GM12878 (cell line): ENCODE measurements around the gene CDC14A. TPM values are rescaled to one million over a fixed set of nuclear protein-coding genes. Genes with fewer than 3 reads are reported as not detected.

Experiments
- ATAC-seq: fragments of 200-7000 bp; cut with Tn5 transposase; 3 replicates; pipeline ENCODE4 v1.9.1; 2020; ENCODE audit warnings: mild to moderate bottlenecking, moderate library complexity
- BruUV-seq: library from RNA; stranded (reverse); fragments of 400-500 nt; replicated peaks from 2 replicates; lab custom pipeline; 2021; lab: Mats Ljungman, UMichigan
- CTCF ChIA-PET: fragments of 300-600 bp; sonication (Branson Sonifier 250); formaldehyde crosslinking; extraction: SDS; loops from one replicate; lab custom pipeline; 2021; ENCODE audit warnings: inconsistent platforms; lab: Yijun Ruan, JAX
- POLR2A ChIA-PET: fragments of 350-600 bp; formaldehyde crosslinking; extraction: SDS; loops from one replicate; lab custom pipeline; 2021; ENCODE audit warnings: inconsistent platforms; lab: Charles Lee
- RAD21 ChIA-PET: fragments of 300-600 bp; sonication (Branson Sonifier 250); formaldehyde crosslinking; loops from one replicate; lab custom pipeline; 2023; ENCODE audit warnings: antibody characterized with exemption; ENCODE audit not compliant: unreplicated experiment; lab: Charles Lee
- SMC1A ChIA-PET: fragments of 300-600 bp; sonication (Branson Sonifier 250); formaldehyde crosslinking; loops from one replicate; lab custom pipeline; 2023; ENCODE audit not compliant: unreplicated experiment, uncharacterized antibody; lab: Charles Lee
- DNase-seq: peaks from one replicate; pipeline ENCODE4 v3.0.0-alpha.2; 2011; ENCODE audit warnings: low read depth, low spot score
- FAIRE-seq: peaks from 3 replicates; lab custom pipeline; 2011; peaks lifted over from hg19 to GRCh38; lab: Jason Lieb, UNC
- H2AFZ ChIP-seq: 2 replicates; pipeline ENCODE4 v1.6.0; 2011; ENCODE audit warnings: low read depth, low read length, control low read depth; ENCODE audit not compliant: control insufficient read depth
- H3K27ac ChIP-seq: 2 replicates; pipeline ENCODE4 v1.5.1; 2011; ENCODE audit warnings: control low read depth; ENCODE audit not compliant: control insufficient read depth, insufficient read depth
- H3K27me3 ChIP-seq, 2 experiments: replicated peaks in 1 of 2; 2 replicates each; pipeline versions ENCODE4 v1.6.0 to v1.6.1; 2011; ENCODE audit warnings: low read length in 1 of 2; ENCODE audit not compliant: control insufficient read depth in 2 of 2, insufficient read depth in 2 of 2
- H3K36me3 ChIP-seq, 2 experiments: 2 replicates each; pipeline ENCODE4 v1.5.1; 2011; ENCODE audit warnings: low read length in 1 of 2; ENCODE audit not compliant: control insufficient read depth in 2 of 2, insufficient read depth in 2 of 2
- H3K4me1 ChIP-seq: 2 replicates; pipeline ENCODE4 v1.6.1; 2011; ENCODE audit warnings: mild to moderate bottlenecking, low read length, moderate library complexity, mixed read lengths; ENCODE audit not compliant: control insufficient read depth, insufficient read depth
- H3K4me2 ChIP-seq: 2 replicates; pipeline ENCODE4 v1.6.0; 2011; ENCODE audit warnings: control low read depth; ENCODE audit not compliant: control insufficient read depth, insufficient read depth
- H3K4me3 ChIP-seq: fragments of 200-600 bp; sonication (generic); 2 replicates; pipeline ENCODE4 v1.5.1; 2016
- H3K79me2 ChIP-seq: 2 replicates; pipeline ENCODE4 v1.6.0; 2011; ENCODE audit warnings: low read length; ENCODE audit not compliant: control insufficient read depth, insufficient read depth
- H3K9ac ChIP-seq: 2 replicates; pipeline ENCODE4 v1.8.0; 2011; ENCODE audit warnings: low read length, control low read depth, mixed read lengths; ENCODE audit not compliant: control insufficient read depth, insufficient read depth
- H3K9me3 ChIP-seq: replicated peaks from 3 replicates; pipeline ENCODE4 v1.5.1; 2011; ENCODE audit warnings: mild to moderate bottlenecking, low read length; ENCODE audit not compliant: control insufficient read depth, insufficient read depth
- H4K20me1 ChIP-seq: 2 replicates; pipeline ENCODE4 v1.6.0; 2011; ENCODE audit not compliant: control insufficient read depth, insufficient read depth
- CTCF ChIP-seq, 3 experiments: IDR thresholded peaks in 2 of 3; conservative IDR thresholded peaks in 1 of 3; 2 replicates each; pipeline ENCODE4 v1.5.1; 2011; ENCODE audit warnings: low read depth in 3 of 3, low read length in 3 of 3, mild to moderate bottlenecking in 3 of 3, control low read depth in 2 of 3, moderate library complexity in 2 of 3, inconsistent platforms in 1 of 3, mixed read lengths in 1 of 3; ENCODE audit not compliant: control insufficient read depth in 2 of 3, insufficient read depth in 1 of 3; ENCODE audit errors: extremely low read depth in 1 of 3
- ETV6 ChIP-seq, 2 experiments: fragments of 450-650 bp in 1 of 2; IDR thresholded peaks in 1 of 2; conservative IDR thresholded peaks in 1 of 2; 2 replicates each; pipeline ENCODE4 v1.6.1; 2014; ENCODE audit warnings: antibody characterized with exemption in 1 of 2, borderline replicate concordance in 1 of 2, low read depth in 1 of 2, mild to moderate bottlenecking in 1 of 2, moderate library complexity in 1 of 2
- RAD21 ChIP-seq: IDR thresholded peaks from 2 replicates; pipeline ENCODE4 v1.6.1; 2011; ENCODE audit warnings: mild to moderate bottlenecking, low read depth, low read length, moderate library complexity; ENCODE audit not compliant: insufficient read depth
- SMC3 ChIP-seq: IDR thresholded peaks from 2 replicates; pipeline ENCODE4 v1.6.1; 2011; ENCODE audit warnings: low read length, improper control_type of control experiment, borderline replicate concordance
- TBL1XR1 ChIP-seq: IDR thresholded peaks from 2 replicates; pipeline ENCODE4 v1.6.1; 2012; ENCODE audit warnings: low read depth, low read length, improper control_type of control experiment
- WGBS: methylation state at CpG from one replicate; pipeline ENCODE4 v1.1.6; 2016; ENCODE audit warnings: low lambda C conversion rate; ENCODE audit not compliant: insufficient replicate concordance, insufficient coverage; ENCODE audit errors: missing lambda C conversion rate; 5-methylcytosine and 5-hydroxymethylcytosine counted together
- in situ Hi-C: fragments of 300-500 bp; cut with MboI; formaldehyde crosslinking; loops from 9 replicates; pipeline ENCODE4 v1.14.3; 2018; ENCODE audit warnings: mixed read lengths
- intact Hi-C: fragments of 100-400 bp; cut with micrococcal nuclease; formaldehyde crosslinking; loops from one replicate; pipeline ENCODE4 v1.14.2; 2022; ENCODE audit not compliant: unreplicated experiment
- polyA plus RNA-seq, 11 experiments: library from polyadenylated mRNA; depleted of rRNA in 4 of 11; unstranded in 6 of 11; stranded (reverse) in 5 of 11; fragments of >200 nt; fragmentation: Nextera tagmentation in 4 of 11; fragmentation: Illumina TruSeq in 1 of 11; extraction: Ambion mirVana in 4 of 11; extraction: Trizol in 1 of 11; gene quantifications; 1 replicate in 1 of 11; 2 replicates in 10 of 11; pipeline versions ENCODE4 v1.2.1 to v1.2.3, GENCODE V29; 2011 to 2016; ENCODE audit warnings: inconsistent platforms in 2 of 11, missing spikeins in 2 of 11, low read depth in 1 of 11
- total RNA-seq, 4 experiments: library from RNA; depleted of rRNA in 3 of 4; stranded (reverse); fragments of >200 nt in 3 of 4; fragmentation: Illumina TruSeq in 1 of 4; extraction: Trizol in 1 of 4; gene quantifications; 2 replicates each; pipeline versions ENCODE4 v1.2.1 to v1.2.3, GENCODE V29; 2013 to 2021

Gene CDC14A
- total and polyA plus RNA-seq, 10 of the 15 experiments (the other 5 are each of a cell fraction or from before 2014, with no cell fraction given) = 1.5 to 7.1 (median 5.5) TPM

DNA sequence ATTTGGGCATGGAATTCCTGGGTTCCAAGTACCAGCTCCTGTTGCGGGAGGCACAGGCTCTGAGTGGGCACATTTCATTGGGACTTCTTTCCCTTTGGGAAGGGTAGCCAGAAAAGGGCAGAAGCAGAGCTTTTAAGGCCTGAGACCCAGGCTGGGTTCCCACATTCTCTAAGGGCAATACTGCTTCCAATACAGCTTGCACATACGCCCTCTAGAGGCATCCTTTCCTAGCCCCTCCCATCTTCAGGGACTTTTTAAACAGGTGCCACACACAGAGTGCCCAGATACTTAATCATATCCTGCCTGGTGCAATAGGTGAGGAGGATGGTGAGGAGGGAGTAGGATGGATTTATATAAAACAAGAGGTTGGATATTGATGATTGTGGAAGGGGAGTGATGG is 191.3 kb downstream of the CDC14A start:
- Histone ChIP-seq H3K9me3 (no peaks in the 10 kb centered on the region), H3K4me2 (no peak overlapping the region), H3K9ac (no peak overlapping the region), H3K36me3 (no peaks in the 10 kb centered on the region), H2AFZ (no peak overlapping the region)
- FAIRE-seq = no peak
- intact Hi-C loops (loop anchor here (5.0 kb wide), 1 partner anchor 81 kb away; no protein-coding TSS in a partner anchor), in situ Hi-C loops (no loop called here)
- BruUV-seq = no TSS peak
- DNase-seq = no peak
- RAD21 ChIA-PET = interaction anchor here (1.9 kb wide), 1 partner anchor 80 kb away, joined by 6 read pairs; no protein-coding TSS in a partner anchor
- peak; percentile 34 for TF ChIP-seq SMC3
- TF ChIP-seq TBL1XR1 = no peak
- peak; percentile 50 to 69 (median 64) for TF ChIP-seq CTCF (IDR thresholded peaks at IDR 0.05 in 2 of 3, conservative IDR thresholded peaks at IDR 0.05 in 1 of 3; ENCODE audit: control insufficient read depth in 2 of 3, extremely low read depth in 1 of 3, insufficient read depth in 1 of 3, low read depth in 3 of 3, low read length in 3 of 3)
- TF ChIP-seq ETV6 (conservative IDR thresholded peaks at IDR 0.05 in 1 of 2, IDR thresholded peaks at IDR 0.05 in 1 of 2; ENCODE audit: borderline replicate concordance in 1 of 2, low read depth in 1 of 2) = no peak
- peak; percentile 58 for TF ChIP-seq RAD21
- TF ChIP-seq, all 136 proteins: peak for 3
- ChIA-PET CTCF (interaction anchor here (0.5 to 2.6 kb wide), 16 partner anchors 10 to 784 kb away, joined by 3 to 11 read pairs (median 4); no protein-coding TSS in a partner anchor), POLR2A (no interaction called here), SMC1A (interaction anchor here (1.1 to 2.9 kb wide), 4 partner anchors 41 to 325 kb away, joined by 3 to 13 read pairs (median 4); no protein-coding TSS in a partner anchor)
- WGBS = 20% methylated on average over 2 of the region's 2 CpGs
- Histone ChIP-seq H3K79me2 (no peaks in the 10 kb centered on the region), H3K27me3 (peaks cover 4 to 21% of the 10 kb centered on the region in 2 experiments), H3K4me3 (no peak overlapping the region), H4K20me1 (no peaks in the 10 kb centered on the region), H3K27ac (no peak overlapping the region), H3K4me1 (peaks cover 12% of the 10 kb centered on the region)
- ATAC-seq = peak; percentile 85
